MM.1S (cell line): ENCODE results near the gene GADD45GIP1.

Source experiments
- DNase-seq: peaks from one replicate; pipeline ENCODE4 v3.0.0-alpha.2; 2015
- H2AFZ ChIP-seq: fragments of 300-600 bp; sonication (generic); 2 replicates; pipeline ENCODE4 v1.6.0; 2016; ENCODE audit warnings: antibody characterized with exemption, low read length
- H3F3A ChIP-seq: fragments of 300-600 bp; sonication (generic); 2 replicates; pipeline ENCODE4 v1.6.1; 2016; ENCODE audit warnings: mild to moderate bottlenecking, antibody characterized with exemption, low read length, moderate library complexity, mixed read lengths; ENCODE audit not compliant: insufficient read depth
- H3K27ac ChIP-seq: fragments of 300-600 bp; sonication (generic); 2 replicates; pipeline ENCODE4 v1.5.1; 2016; ENCODE audit warnings: mild to moderate bottlenecking, low read length
- H3K27me3 ChIP-seq: fragments of 300-600 bp; sonication (generic); replicated peaks from 2 replicates; pipeline ENCODE4 v1.6.0; 2016; ENCODE audit warnings: low read length; ENCODE audit not compliant: insufficient read depth
- H3K36me3 ChIP-seq: fragments of 300-600 bp; sonication (generic); replicated peaks from 2 replicates; pipeline ENCODE4 v1.6.1; 2016; ENCODE audit warnings: mild to moderate bottlenecking, low read length, mixed read lengths; ENCODE audit not compliant: insufficient read depth
- H3K4me1 ChIP-seq: fragments of 300-600 bp; sonication (generic); 2 replicates; pipeline ENCODE4 v1.6.1; 2016; ENCODE audit warnings: low read length, mixed read lengths
- H3K4me2 ChIP-seq: fragments of 300-600 bp; sonication (generic); 2 replicates; pipeline ENCODE4 v1.6.0; 2016; ENCODE audit warnings: low read depth, low read length
- H3K4me3 ChIP-seq: fragments of 300-600 bp; sonication (generic); 2 replicates; pipeline ENCODE4 v1.5.1; 2016; ENCODE audit warnings: low read length, mixed read lengths
- H3K79me2 ChIP-seq: fragments of 300-600 bp; sonication (generic); 2 replicates; pipeline ENCODE4 v1.6.1; 2016; ENCODE audit warnings: mixed run types, low read length, mixed read lengths
- H3K9ac ChIP-seq: fragments of 300-600 bp; sonication (generic); 2 replicates; pipeline ENCODE4 v1.6.1; 2016; ENCODE audit warnings: low read length, mixed read lengths
- H3K9me2 ChIP-seq: fragments of 300-600 bp; sonication (generic); replicated peaks from 2 replicates; pipeline ENCODE4 v1.6.1; 2016; ENCODE audit warnings: mild to moderate bottlenecking, low read length, mixed read lengths; ENCODE audit not compliant: insufficient read depth
- H3K9me3 ChIP-seq: fragments of 300-600 bp; sonication (generic); replicated peaks from 2 replicates; pipeline ENCODE4 v1.6.1; 2016; ENCODE audit warnings: mild to moderate bottlenecking, low read length, mixed read lengths; ENCODE audit not compliant: insufficient read depth
- H4K20me1 ChIP-seq: fragments of 300-600 bp; sonication (generic); 2 replicates; pipeline ENCODE4 v1.6.1; 2016; ENCODE audit warnings: mild to moderate bottlenecking, low read length, moderate library complexity, mixed read lengths; ENCODE audit not compliant: insufficient read depth
- EZH2 ChIP-seq: fragments of 300-600 bp; sonication (generic); optimal IDR thresholded peaks from 2 replicates; pipeline ENCODE3; 2017; ENCODE audit warnings: low read depth, mild to moderate bottlenecking, antibody characterized with exemption, low read length, mixed read lengths
- EZH2phosphoT487 ChIP-seq: fragments of 300-600 bp; sonication (generic); IDR thresholded peaks from 2 replicates; pipeline ENCODE4 v1.6.1; 2018; ENCODE audit warnings: antibody characterized with exemption, low read length
- TF ChIP-seq, protein P1 (sequence below): fragments of 300-600 bp; sonication (generic); IDR thresholded peaks from 2 replicates; pipeline ENCODE4 v1.5.1; 2016; ENCODE audit warnings: antibody characterized with exemption, low read length, mixed read lengths

GADD45GIP1 gene

DNA sequence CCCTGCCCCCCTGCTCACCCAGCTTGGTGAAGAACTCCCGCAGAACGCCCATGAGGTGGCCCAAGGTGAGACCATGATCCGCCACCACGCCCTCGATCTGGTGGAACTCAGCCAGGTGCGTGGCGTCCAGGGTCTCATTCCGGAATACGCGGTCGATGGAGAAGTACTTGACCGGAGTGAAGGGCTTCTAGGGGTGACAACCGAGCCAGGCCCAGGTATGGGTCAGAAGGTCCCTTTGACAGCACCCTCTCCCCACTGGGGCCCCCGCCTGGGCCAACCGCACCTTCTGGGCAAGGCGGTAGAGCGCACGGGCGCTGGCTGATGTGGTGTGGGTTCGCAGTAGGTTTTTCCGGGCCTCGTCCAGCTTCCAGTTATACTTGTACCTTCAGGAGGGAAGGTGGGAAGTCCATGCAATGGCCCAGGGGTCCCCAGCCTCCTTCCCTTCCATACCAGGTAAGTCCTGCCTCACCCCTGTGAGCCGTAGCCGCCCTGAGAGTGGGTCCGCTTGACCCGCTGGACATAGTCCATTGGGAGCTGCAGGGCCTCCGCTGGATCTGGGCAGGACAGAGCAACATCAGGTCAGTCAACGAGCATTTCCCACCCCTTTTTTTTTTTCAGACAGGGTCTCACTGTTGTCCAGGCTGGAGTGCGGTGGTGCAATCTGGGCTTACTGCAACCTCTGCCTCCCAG is 32.3 kb downstream of the GADD45GIP1 start:
- Histone ChIP-seq H3K9me2 (no peaks in the 10 kb centered on the region), H2AFZ (no peak overlapping the region), H3K4me2 (no peak overlapping the region), H3K36me3 (peaks cover 24% of the 10 kb centered on the region), H3K4me3 (no peak overlapping the region), H3K9ac (no peak overlapping the region), H3K27ac (no peak overlapping the region), H4K20me1 (no peaks in the 10 kb centered on the region), H3K4me1 (no peaks in the 10 kb centered on the region), H3F3A (peaks cover 7% of the 10 kb centered on the region; the same call in 1 of the 2 replicates), H3K9me3 (no peaks in the 10 kb centered on the region), H3K79me2 (peaks cover 15% of the 10 kb centered on the region), H3K27me3 (no peaks in the 10 kb centered on the region)
- no peak for DNase-seq
- TF ChIP-seq EZH2 (no peak), EZH2phosphoT487 (no peak)
- TF ChIP-seq, protein P1, sequence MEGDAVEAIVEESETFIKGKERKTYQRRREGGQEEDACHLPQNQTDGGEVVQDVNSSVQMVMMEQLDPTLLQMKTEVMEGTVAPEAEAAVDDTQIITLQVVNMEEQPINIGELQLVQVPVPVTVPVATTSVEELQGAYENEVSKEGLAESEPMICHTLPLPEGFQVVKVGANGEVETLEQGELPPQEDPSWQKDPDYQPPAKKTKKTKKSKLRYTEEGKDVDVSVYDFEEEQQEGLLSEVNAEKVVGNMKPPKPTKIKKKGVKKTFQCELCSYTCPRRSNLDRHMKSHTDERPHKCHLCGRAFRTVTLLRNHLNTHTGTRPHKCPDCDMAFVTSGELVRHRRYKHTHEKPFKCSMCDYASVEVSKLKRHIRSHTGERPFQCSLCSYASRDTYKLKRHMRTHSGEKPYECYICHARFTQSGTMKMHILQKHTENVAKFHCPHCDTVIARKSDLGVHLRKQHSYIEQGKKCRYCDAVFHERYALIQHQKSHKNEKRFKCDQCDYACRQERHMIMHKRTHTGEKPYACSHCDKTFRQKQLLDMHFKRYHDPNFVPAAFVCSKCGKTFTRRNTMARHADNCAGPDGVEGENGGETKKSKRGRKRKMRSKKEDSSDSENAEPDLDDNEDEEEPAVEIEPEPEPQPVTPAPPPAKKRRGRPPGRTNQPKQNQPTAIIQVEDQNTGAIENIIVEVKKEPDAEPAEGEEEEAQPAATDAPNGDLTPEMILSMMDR: no peak

DNA sequence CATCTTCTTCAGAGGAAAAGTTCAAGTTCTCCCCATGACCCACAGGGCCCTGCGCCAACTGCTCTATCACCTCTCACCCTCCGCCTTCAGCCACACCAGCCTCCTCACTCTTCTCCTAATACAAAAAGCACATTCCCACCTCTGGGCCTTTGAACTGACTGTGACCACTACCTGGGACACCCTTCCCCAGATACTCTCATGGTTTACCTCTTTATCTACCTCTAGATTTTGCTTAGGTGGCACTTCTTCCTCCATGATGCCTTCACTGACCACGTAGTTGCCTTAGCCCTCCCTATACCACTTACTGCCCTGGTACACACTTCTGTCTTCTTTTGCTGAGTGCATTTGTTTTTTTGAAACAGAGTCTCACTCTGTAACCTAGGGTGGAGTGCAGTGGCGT is 34.1 kb downstream of the GADD45GIP1 start:
- Histone ChIP-seq H3K9me3 (no peaks in the 10 kb centered on the region), H3K4me3 (no peak overlapping the region), H3F3A (peaks cover 7% of the 10 kb centered on the region; the same call in 1 of the 2 replicates), H4K20me1 (no peaks in the 10 kb centered on the region), H2AFZ (no peak overlapping the region), H3K4me2 (no peak overlapping the region), H3K27ac (no peak overlapping the region), H3K79me2 (0 out of 2 replicates have a peak, but pooled peaks cover 3% of the 10 kb centered on the region), H3K4me1 (peaks cover 3% of the 10 kb centered on the region), H3K27me3 (no peaks in the 10 kb centered on the region), H3K9me2 (no peaks in the 10 kb centered on the region), H3K9ac (no peak overlapping the region), H3K36me3 (peaks cover 24% of the 10 kb centered on the region)
- DNase-seq: no peak
- no peak for TF ChIP-seq EZH2phosphoT487
- no peak for TF ChIP-seq EZH2
- TF ChIP-seq, protein P1: no peak

DNA sequence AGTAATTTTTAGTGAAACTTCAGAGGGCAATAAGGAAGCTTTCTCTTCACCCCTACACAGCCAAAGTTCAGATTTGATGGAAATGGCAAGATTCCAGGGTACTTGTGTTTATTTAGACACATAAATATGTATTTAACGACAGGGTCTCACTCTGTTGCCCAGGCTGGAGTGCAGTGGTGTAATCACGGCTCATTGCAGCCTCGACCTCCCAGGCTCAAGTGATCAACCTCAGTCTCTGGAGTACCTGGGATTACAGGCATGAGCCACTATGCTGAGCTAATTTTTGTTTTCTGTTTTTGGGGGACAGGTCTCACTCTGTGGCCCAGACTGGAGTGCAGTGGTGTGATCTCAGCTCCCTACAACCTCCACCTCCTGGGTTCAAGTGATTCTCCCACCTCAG is 36.0 kb downstream of the GADD45GIP1 start:
- no peak overlapping the region for H3K4me2 ChIP-seq
- TF ChIP-seq, protein P1: no peak
- no peak for TF ChIP-seq EZH2
- TF ChIP-seq EZH2phosphoT487: no peak
- no peaks in the 10 kb centered on the region for H3K9me2 ChIP-seq
- no peak for DNase-seq
- peaks cover 3% of the 10 kb centered on the region for H3K4me1 ChIP-seq
- H3K27me3 ChIP-seq: no peaks in the 10 kb centered on the region
- no peak overlapping the region for H3K27ac ChIP-seq
- H3K9ac ChIP-seq: no peak overlapping the region
- no peak overlapping the region for H3K4me3 ChIP-seq
- peaks cover 17% of the 10 kb centered on the region for H3K36me3 ChIP-seq
- H3K9me3 ChIP-seq: no peaks in the 10 kb centered on the region
- peaks cover 10% of the 10 kb centered on the region; the same call in 1 of the 2 replicates for H3F3A ChIP-seq
- no peaks in the 10 kb centered on the region for H3K79me2 ChIP-seq
- no peaks in the 10 kb centered on the region for H4K20me1 ChIP-seq
- no peak overlapping the region for H2AFZ ChIP-seq
